ENCODE data around the gene MMAB. TPM values are rescaled to one million over a fixed set of nuclear protein-coding genes. Genes with fewer than 3 reads are reported as not detected.

The MMAB gene
- polyA plus RNA-seq, 1 experiment, result 22.2 TPM

- Histone ChIP-seq H3K27me3 (ENCODE audit: control insufficient read depth, insufficient read depth, low read length) (no peaks in the 10 kb centered on the region), H3K4me3 (ENCODE audit: low read depth, low read length) (no peak overlapping the region), H3K36me3 (ENCODE audit: control insufficient read depth, insufficient read depth, low read length) (no peaks in the 10 kb centered on the region; the same call in 1 of the 2 replicates)
- CTCF ChIA-PET, result interaction anchor here (1.6 to 11.4 kb wide), 2 partner anchors 11 to 181 kb away, joined by 4 to 200 read pairs; no protein-coding TSS in a partner anchor
- no peak for DNase-seq (ENCODE audit: low read depth)
- TF ChIP-seq CTCF (IDR thresholded peaks at IDR 0.05; ENCODE audit: insufficient read depth, low read depth, low read length), result no peak
- POLR2A ChIA-PET, result no interaction called here
These were observed 22.1 kb upstream of the MMAB start for GRCh38 chr12:109595321-109595902.

GRCh38 chr12:109594556-109595317 lies 21.4 kb upstream of the MMAB start:
- H3K27me3 ChIP-seq (ENCODE audit: control insufficient read depth, insufficient read depth, low read length), result no peaks in the 10 kb centered on the region
- H3K4me3 ChIP-seq (ENCODE audit: low read depth, low read length), result no peak overlapping the region
- no peak for DNase-seq (ENCODE audit: low read depth)
- no peaks in the 10 kb centered on the region; the same call in 1 of the 2 replicates for H3K36me3 ChIP-seq (ENCODE audit: control insufficient read depth, insufficient read depth, low read length)
- TF ChIP-seq CTCF (IDR thresholded peaks at IDR 0.05; ENCODE audit: insufficient read depth, low read depth, low read length), result no peak
- POLR2A ChIA-PET, result no interaction called here
- CTCF ChIA-PET, result interaction anchor here (1.5 to 11.4 kb wide), 3 partner anchors 12 to 286 kb away, joined by 3 to 200 read pairs (median 4); partner anchors contain the start of gene GLTP

- no peaks in the 10 kb centered on the region for H3K27me3 ChIP-seq (ENCODE audit: control insufficient read depth, insufficient read depth, low read length)
- ChIA-PET POLR2A (no interaction called here), CTCF (interaction anchor here (1.1 to 11.4 kb wide), 3 partner anchors 19 to 288 kb away, joined by 3 to 200 read pairs (median 3); partner anchors contain the start of genes GLTP and MVK)
- TF ChIP-seq CTCF (IDR thresholded peaks at IDR 0.05; ENCODE audit: insufficient read depth, low read depth, low read length), result no peak
- DNase-seq (ENCODE audit: low read depth), result no peak
- no peak overlapping the region for H3K4me3 ChIP-seq (ENCODE audit: low read depth, low read length)
- no peaks in the 10 kb centered on the region; the same call in 1 of the 2 replicates for H3K36me3 ChIP-seq (ENCODE audit: control insufficient read depth, insufficient read depth, low read length)
These were observed 19.6 kb upstream of the MMAB start for GRCh38 chr12:109592905-109593272.

- CTCF ChIA-PET, result interaction anchor here (11.4 kb wide), 1 partner anchor 184 kb away, joined by 200 read pairs; no protein-coding TSS in a partner anchor
- POLR2A ChIA-PET, result no interaction called here
- peaks cover 2% of the 10 kb centered on the region; the same call in 1 of the 2 replicates for H3K36me3 ChIP-seq (ENCODE audit: control insufficient read depth, insufficient read depth, low read length)
- no peak for TF ChIP-seq CTCF (IDR thresholded peaks at IDR 0.05; ENCODE audit: insufficient read depth, low read depth, low read length)
- H3K27me3 ChIP-seq (ENCODE audit: control insufficient read depth, insufficient read depth, low read length), result no peaks in the 10 kb centered on the region
- H3K4me3 ChIP-seq (ENCODE audit: low read depth, low read length), result no peak overlapping the region
- no peak for DNase-seq (ENCODE audit: low read depth)
These were observed 19.0 kb upstream of the MMAB start for GRCh38 chr12:109592195-109592904.

GRCh38 chr12:109591041-109591440 lies 17.7 kb upstream of the MMAB start:
- TF ChIP-seq CTCF (IDR thresholded peaks at IDR 0.05; ENCODE audit: insufficient read depth, low read depth, low read length), result no peak
- POLR2A ChIA-PET, result interaction anchor here (0.6 kb wide), 1 partner anchor 282 kb away, joined by 3 read pairs; the partner anchor contains the start of gene FOXN4
- CTCF ChIA-PET, result interaction anchor here (11.4 kb wide), 1 partner anchor 186 kb away, joined by 200 read pairs; no protein-coding TSS in a partner anchor
- no peaks in the 10 kb centered on the region for H3K27me3 ChIP-seq (ENCODE audit: control insufficient read depth, insufficient read depth, low read length)
- peaks cover 4% of the 10 kb centered on the region for H3K36me3 ChIP-seq (ENCODE audit: control insufficient read depth, insufficient read depth, low read length)
- no peak for DNase-seq (ENCODE audit: low read depth)
- H3K4me3 ChIP-seq (ENCODE audit: low read depth, low read length), result no peak overlapping the region
